ELR (cell line): Measurements from ENCODE around the gene GRIN3A.
A peak's percentile ranks its signal among the peaks of the same experiment; 100 is the strongest.

Experiments
- DNase-seq: peaks from one replicate; pipeline ENCODE4 v3.0.0-alpha.2; 2015; ENCODE audit warnings: low read depth

Gene GRIN3A

GRCh38 chr9:101632611-101633010 is 105.8 kb downstream of the GRIN3A start:
- DNase-seq: no peak

- no peak for DNase-seq
These were observed 106.6 kb downstream of the GRIN3A start for GRCh38 chr9:101631892-101632291.

GRCh38 chr9:101629636-101630035 is 108.8 kb downstream of the GRIN3A start:
- DNase-seq: no peak

GRCh38 chr9:101628173-101628572 is 110.3 kb downstream of the GRIN3A start:
- DNase-seq: peak; percentile 30

- peak; percentile 6 for DNase-seq
These were observed 112.2 kb downstream of the GRIN3A start for GRCh38 chr9:101626295-101626694.

- DNase-seq: peak; percentile 35
These were observed 112.6 kb downstream of the GRIN3A start for GRCh38 chr9:101625876-101626275.

- no peak for DNase-seq
These were observed 118.0 kb downstream of the GRIN3A start for GRCh38 chr9:101620452-101620851.

GRCh38 chr9:101618698-101619097 is 119.7 kb downstream of the GRIN3A start:
- peak; percentile 10 for DNase-seq

GRCh38 chr9:101605547-101605946 is 132.9 kb downstream of the GRIN3A start:
- no peak for DNase-seq

- no peak for DNase-seq
These were observed 134.2 kb downstream of the GRIN3A start for GRCh38 chr9:101604296-101604695.

GRCh38 chr9:101601904-101602765 is 136.3 kb downstream of the GRIN3A start:
- peak; percentile 74 for DNase-seq

GRCh38 chr9:101594796-101595195 is 143.7 kb downstream of the GRIN3A start, which contains the start of gene PPP3R2:
TSS of gene PPP3R2 (minus strand) at chr9:101594969. CDS start at chr9:101594921, 48 bp downstream.
- no peak for DNase-seq

GRCh38 chr9:101593345-101593744 is 145.1 kb downstream of the GRIN3A start:
- DNase-seq: no peak

GRCh38 chr9:101592788-101593187 is 145.7 kb downstream of the GRIN3A start:
- DNase-seq: peak; percentile 15

GRCh38 chr9:101591787-101592446 is 146.5 kb downstream of the GRIN3A start:
- DNase-seq: no peak

GRCh38 chr9:101590901-101591300 is 147.5 kb downstream of the GRIN3A start:
- DNase-seq: no peak

GRCh38 chr9:101590074-101590473 is 148.4 kb downstream of the GRIN3A start:
- DNase-seq: peak; percentile 92

- peak; percentile 41 for DNase-seq
These were observed 151.0 kb downstream of the GRIN3A start for GRCh38 chr9:101587332-101588043.

GRCh38 chr9:101586651-101587050 is 151.8 kb downstream of the GRIN3A start:
- peak; percentile 45 for DNase-seq

- DNase-seq: no peak
These were observed 152.7 kb downstream of the GRIN3A start for GRCh38 chr9:101585740-101586139.

- DNase-seq: peak; percentile 87
These were observed 155.9 kb downstream of the GRIN3A start for GRCh38 chr9:101582553-101582952.

GRCh38 chr9:101579711-101580545 is 158.5 kb downstream of the GRIN3A start:
- DNase-seq: no peak
